DLD1 (cell line): Measurements from ENCODE around the gene LIN28B.
"Not testable (repeated sequence)": the region's sequence is repeated elsewhere in the genome, so short reads cannot be mapped to it uniquely, and the experiment has no call there.

ENCODE experiments used
- in situ Hi-C: cut with HindIII; loops from 2 replicates; pipeline ENCODE4 v1.10.0; 2017; ENCODE audit warnings: low sequenced_read_pairs

The LIN28B gene

GRCh38 chr6:105005451-105005850 lies 48.5 kb downstream of the LIN28B start:
- in situ Hi-C loops = no loop called here

GRCh38 chr6:105013459-105013858 lies 56.6 kb downstream of the LIN28B start:
- in situ Hi-C loops = not testable (repeated sequence)

- in situ Hi-C loops = no loop called here
These were observed 57.5 kb downstream of the LIN28B start for GRCh38 chr6:105014448-105014847.

- in situ Hi-C loops = no loop called here
These were observed 58.0 kb downstream of the LIN28B start for GRCh38 chr6:105014954-105015353.

- in situ Hi-C loops = no loop called here
These were observed 58.6 kb downstream of the LIN28B start for GRCh38 chr6:105015482-105015881.

- in situ Hi-C loops = no loop called here
These were observed 62.4 kb downstream of the LIN28B start for GRCh38 chr6:105019285-105019684.

- in situ Hi-C loops = no loop called here
These were observed 64.5 kb downstream of the LIN28B start for GRCh38 chr6:105021399-105021798.

- in situ Hi-C loops = no loop called here
These were observed 65.5 kb downstream of the LIN28B start for GRCh38 chr6:105022416-105022815.

- in situ Hi-C loops = no loop called here
These were observed 67.9 kb downstream of the LIN28B start for GRCh38 chr6:105024803-105025202.

- in situ Hi-C loops = no loop called here
These were observed 72.0 kb downstream of the LIN28B start for GRCh38 chr6:105028898-105029297.

- in situ Hi-C loops = no loop called here
These were observed 72.7 kb downstream of the LIN28B start for GRCh38 chr6:105029581-105029980.

- in situ Hi-C loops = no loop called here
These were observed 77.6 kb downstream of the LIN28B start for GRCh38 chr6:105034470-105034869.

- in situ Hi-C loops = no loop called here
These were observed 78.4 kb downstream of the LIN28B start for GRCh38 chr6:105035299-105035698.

GRCh38 chr6:105036351-105036750 lies 79.4 kb downstream of the LIN28B start:
- in situ Hi-C loops = no loop called here

GRCh38 chr6:105038259-105038658 lies 81.4 kb downstream of the LIN28B start:
- in situ Hi-C loops = no loop called here

GRCh38 chr6:105041880-105042279 lies 85.0 kb downstream of the LIN28B start:
- in situ Hi-C loops = no loop called here

- in situ Hi-C loops = no loop called here
These were observed 85.7 kb downstream of the LIN28B start for GRCh38 chr6:105042648-105043047.

- in situ Hi-C loops = no loop called here
These were observed 87.1 kb downstream of the LIN28B start for GRCh38 chr6:105043979-105044378.

GRCh38 chr6:105045526-105045925 lies 88.6 kb downstream of the LIN28B start:
- in situ Hi-C loops = no loop called here

- in situ Hi-C loops = no loop called here
These were observed 95.1 kb downstream of the LIN28B start for GRCh38 chr6:105051941-105052471.

- in situ Hi-C loops = no loop called here
These were observed 99.7 kb downstream of the LIN28B start for GRCh38 chr6:105056646-105057045.

GRCh38 chr6:105057160-105057559 lies 100.3 kb downstream of the LIN28B start:
- in situ Hi-C loops = no loop called here

- in situ Hi-C loops = no loop called here
These were observed 101.4 kb downstream of the LIN28B start for GRCh38 chr6:105058316-105058715.
